GM12878 (cell line): ENCODE results near the gene GSTA4. TPM values are rescaled to one million over a fixed set of nuclear protein-coding genes. Genes with fewer than 3 reads are reported as not detected.

Source experiments
- ATAC-seq: fragments of 200-7000 bp; cut with Tn5 transposase; 3 replicates; pipeline ENCODE4 v1.9.1; 2020; ENCODE audit warnings: mild to moderate bottlenecking, moderate library complexity
- BruUV-seq: library from RNA; stranded (reverse); fragments of 400-500 nt; replicated peaks from 2 replicates; lab custom pipeline; 2021; lab: Mats Ljungman, UMichigan
- CTCF ChIA-PET: fragments of 300-600 bp; sonication (Branson Sonifier 250); formaldehyde crosslinking; extraction: SDS; loops from one replicate; lab custom pipeline; 2021; ENCODE audit warnings: inconsistent platforms; lab: Yijun Ruan, JAX
- POLR2A ChIA-PET: fragments of 350-600 bp; formaldehyde crosslinking; extraction: SDS; loops from one replicate; lab custom pipeline; 2021; ENCODE audit warnings: inconsistent platforms; lab: Charles Lee
- RAD21 ChIA-PET: fragments of 300-600 bp; sonication (Branson Sonifier 250); formaldehyde crosslinking; loops from one replicate; lab custom pipeline; 2023; ENCODE audit warnings: antibody characterized with exemption; ENCODE audit not compliant: unreplicated experiment; lab: Charles Lee
- SMC1A ChIA-PET: fragments of 300-600 bp; sonication (Branson Sonifier 250); formaldehyde crosslinking; loops from one replicate; lab custom pipeline; 2023; ENCODE audit not compliant: unreplicated experiment, uncharacterized antibody; lab: Charles Lee
- DNase-seq: peaks from one replicate; pipeline ENCODE4 v3.0.0-alpha.2; 2011; ENCODE audit warnings: low read depth, low spot score
- FAIRE-seq: peaks from 3 replicates; lab custom pipeline; 2011; peaks lifted over from hg19 to GRCh38; lab: Jason Lieb, UNC
- H2AFZ ChIP-seq: 2 replicates; pipeline ENCODE4 v1.6.0; 2011; ENCODE audit warnings: low read depth, low read length, control low read depth; ENCODE audit not compliant: control insufficient read depth
- H3K27ac ChIP-seq: 2 replicates; pipeline ENCODE4 v1.5.1; 2011; ENCODE audit warnings: control low read depth; ENCODE audit not compliant: control insufficient read depth, insufficient read depth
- H3K27me3 ChIP-seq, 2 experiments: replicated peaks in 1 of 2; 2 replicates each; pipeline versions ENCODE4 v1.6.0 to v1.6.1; 2011; ENCODE audit warnings: low read length in 1 of 2; ENCODE audit not compliant: control insufficient read depth in 2 of 2, insufficient read depth in 2 of 2
- H3K36me3 ChIP-seq, 2 experiments: 2 replicates each; pipeline ENCODE4 v1.5.1; 2011; ENCODE audit warnings: low read length in 1 of 2; ENCODE audit not compliant: control insufficient read depth in 2 of 2, insufficient read depth in 2 of 2
- H3K4me1 ChIP-seq: 2 replicates; pipeline ENCODE4 v1.6.1; 2011; ENCODE audit warnings: mild to moderate bottlenecking, low read length, moderate library complexity, mixed read lengths; ENCODE audit not compliant: control insufficient read depth, insufficient read depth
- H3K4me2 ChIP-seq: 2 replicates; pipeline ENCODE4 v1.6.0; 2011; ENCODE audit warnings: control low read depth; ENCODE audit not compliant: control insufficient read depth, insufficient read depth
- H3K4me3 ChIP-seq: fragments of 200-600 bp; sonication (generic); 2 replicates; pipeline ENCODE4 v1.5.1; 2016
- H3K79me2 ChIP-seq: 2 replicates; pipeline ENCODE4 v1.6.0; 2011; ENCODE audit warnings: low read length; ENCODE audit not compliant: control insufficient read depth, insufficient read depth
- H3K9ac ChIP-seq: 2 replicates; pipeline ENCODE4 v1.8.0; 2011; ENCODE audit warnings: low read length, control low read depth, mixed read lengths; ENCODE audit not compliant: control insufficient read depth, insufficient read depth
- H3K9me3 ChIP-seq: replicated peaks from 3 replicates; pipeline ENCODE4 v1.5.1; 2011; ENCODE audit warnings: mild to moderate bottlenecking, low read length; ENCODE audit not compliant: control insufficient read depth, insufficient read depth
- H4K20me1 ChIP-seq: 2 replicates; pipeline ENCODE4 v1.6.0; 2011; ENCODE audit not compliant: control insufficient read depth, insufficient read depth
- BMI1 ChIP-seq: fragments of 450-650 bp; IDR thresholded peaks from 2 replicates; pipeline ENCODE4 v1.6.1; 2016; ENCODE audit warnings: mild to moderate bottlenecking, moderate library complexity, borderline replicate concordance
- CHD4 ChIP-seq: fragments of 200-600 bp; sonication (generic); IDR thresholded peaks from 2 replicates; pipeline ENCODE4 v1.6.1; 2016; ENCODE audit warnings: mild to moderate bottlenecking
- CREB1 ChIP-seq: IDR thresholded peaks from 2 replicates; pipeline ENCODE4 v1.6.1; 2012; ENCODE audit warnings: low read depth, mild to moderate bottlenecking, inconsistent platforms
- EGR1 ChIP-seq, 2 experiments: IDR thresholded peaks; 1 replicate in 1 of 2; 2 replicates in 1 of 2; pipeline ENCODE4 v1.6.1; 2011 to 2012; ENCODE audit warnings: low read depth in 2 of 2, low read length in 2 of 2, borderline replicate concordance in 1 of 2, mild to moderate bottlenecking in 1 of 2, moderate library complexity in 1 of 2
- EZH2 ChIP-seq: IDR thresholded peaks from 2 replicates; pipeline ENCODE4 v1.6.1; 2012; ENCODE audit warnings: low read depth, mild to moderate bottlenecking, control low read depth, inconsistent platforms, low read length, borderline replicate concordance; ENCODE audit not compliant: control insufficient read depth
- KDM1A ChIP-seq: fragments of 200-600 bp; sonication (generic); IDR thresholded peaks from 2 replicates; pipeline ENCODE4 v1.6.1; 2016; ENCODE audit warnings: borderline replicate concordance
- MTA2 ChIP-seq: fragments of 450-650 bp; IDR thresholded peaks from 2 replicates; pipeline ENCODE4 v1.6.1; 2016; ENCODE audit warnings: low read depth, mild to moderate bottlenecking, moderate library complexity
- MTA3 ChIP-seq: IDR thresholded peaks from 2 replicates; pipeline ENCODE4 v1.6.1; 2012; ENCODE audit warnings: low read length, inconsistent platforms, borderline replicate concordance
- NFYB ChIP-seq: IDR thresholded peaks from 2 replicates; pipeline ENCODE4 v1.6.1; 2011; ENCODE audit warnings: low read depth, mild to moderate bottlenecking, low read length, improper control_type of control experiment, moderate library complexity; ENCODE audit not compliant: insufficient read depth
- SMAD1 ChIP-seq: fragments of 450-650 bp; IDR thresholded peaks from 2 replicates; pipeline ENCODE4 v1.6.1; 2018; ENCODE audit warnings: mild to moderate bottlenecking, low read depth; ENCODE audit not compliant: partially characterized antibody
- STAT3 ChIP-seq: IDR thresholded peaks from 2 replicates; pipeline ENCODE4 v1.6.1; 2011; ENCODE audit warnings: low read depth, low read length, improper control_type of control experiment
- TCF3 ChIP-seq: IDR thresholded peaks from 2 replicates; pipeline ENCODE4 v1.6.1; 2012; ENCODE audit warnings: low read depth, mild to moderate bottlenecking, low read length, borderline replicate concordance; ENCODE audit not compliant: insufficient read depth
- TCF7 ChIP-seq: IDR thresholded peaks from 2 replicates; pipeline ENCODE4 v1.6.1; 2014; ENCODE audit warnings: antibody characterized with exemption, borderline replicate concordance
- WGBS: methylation state at CpG from one replicate; pipeline ENCODE4 v1.1.6; 2016; ENCODE audit warnings: low lambda C conversion rate; ENCODE audit not compliant: insufficient replicate concordance, insufficient coverage; ENCODE audit errors: missing lambda C conversion rate; 5-methylcytosine and 5-hydroxymethylcytosine counted together
- in situ Hi-C: fragments of 300-500 bp; cut with MboI; formaldehyde crosslinking; loops from 9 replicates; pipeline ENCODE4 v1.14.3; 2018; ENCODE audit warnings: mixed read lengths
- intact Hi-C: fragments of 100-400 bp; cut with micrococcal nuclease; formaldehyde crosslinking; loops from one replicate; pipeline ENCODE4 v1.14.2; 2022; ENCODE audit not compliant: unreplicated experiment
- polyA plus RNA-seq, 11 experiments: library from polyadenylated mRNA; depleted of rRNA in 4 of 11; unstranded in 6 of 11; stranded (reverse) in 5 of 11; fragments of >200 nt; fragmentation: Nextera tagmentation in 4 of 11; fragmentation: Illumina TruSeq in 1 of 11; extraction: Ambion mirVana in 4 of 11; extraction: Trizol in 1 of 11; gene quantifications; 1 replicate in 1 of 11; 2 replicates in 10 of 11; pipeline versions ENCODE4 v1.2.1 to v1.2.3, GENCODE V29; 2011 to 2016; ENCODE audit warnings: inconsistent platforms in 2 of 11, missing spikeins in 2 of 11, low read depth in 1 of 11
- total RNA-seq, 4 experiments: library from RNA; depleted of rRNA in 3 of 4; stranded (reverse); fragments of >200 nt in 3 of 4; fragmentation: Illumina TruSeq in 1 of 4; extraction: Trizol in 1 of 4; gene quantifications; 2 replicates each; pipeline versions ENCODE4 v1.2.1 to v1.2.3, GENCODE V29; 2013 to 2021
- TF ChIP-seq, protein P1 (sequence below): fragments of 450-650 bp; IDR thresholded peaks from 2 replicates; pipeline ENCODE4 v1.6.1; 2017; ENCODE audit warnings: mild to moderate bottlenecking, moderate library complexity
- TF ChIP-seq, protein P2 (sequence below): IDR thresholded peaks from 2 replicates; pipeline ENCODE4 v1.6.1; 2012; ENCODE audit warnings: mild to moderate bottlenecking, low read depth, low read length

Gene GSTA4
- total and polyA plus RNA-seq, 10 of the 15 experiments (the other 5 are each of a cell fraction or from before 2014, with no cell fraction given): 1.9 to 9.7 (median 4.4) TPM

DNA sequence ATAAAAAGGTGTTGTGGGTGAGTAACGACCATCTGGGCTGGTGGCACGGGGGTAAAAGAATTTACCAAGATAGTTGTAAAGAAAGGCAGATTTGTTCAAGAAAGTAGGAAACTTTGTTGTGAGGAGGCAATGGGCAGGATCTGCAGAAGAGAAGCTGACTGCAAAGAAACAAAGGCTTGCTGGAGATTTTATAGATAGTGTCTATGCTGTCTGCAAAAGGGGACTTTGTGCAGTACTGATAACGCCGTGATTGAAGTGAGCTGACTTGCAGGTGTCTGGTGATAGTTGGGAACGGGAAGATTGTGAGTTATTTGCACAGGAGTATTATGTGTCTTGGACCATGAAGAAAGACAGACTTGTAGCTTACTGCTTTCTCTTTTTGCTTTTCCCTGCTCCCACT is 48.8 kb downstream of the GSTA4 start:
- RAD21 ChIA-PET: no interaction called here
- TF ChIP-seq CHD4 (no peak), SMAD1 (no peak), TCF3 (no peak), NFYB (no peak), STAT3 (no peak), KDM1A (no peak), BMI1 (no peak), EGR1 (IDR thresholded peaks at IDR 0.05; ENCODE audit: borderline replicate concordance in 1 of 2, low read depth in 2 of 2, low read length in 2 of 2) (no peak), EZH2 (no peak), MTA2 (no peak), MTA3 (no peak), CREB1 (no peak), TCF7 (no peak)
- TF ChIP-seq, protein P1, sequence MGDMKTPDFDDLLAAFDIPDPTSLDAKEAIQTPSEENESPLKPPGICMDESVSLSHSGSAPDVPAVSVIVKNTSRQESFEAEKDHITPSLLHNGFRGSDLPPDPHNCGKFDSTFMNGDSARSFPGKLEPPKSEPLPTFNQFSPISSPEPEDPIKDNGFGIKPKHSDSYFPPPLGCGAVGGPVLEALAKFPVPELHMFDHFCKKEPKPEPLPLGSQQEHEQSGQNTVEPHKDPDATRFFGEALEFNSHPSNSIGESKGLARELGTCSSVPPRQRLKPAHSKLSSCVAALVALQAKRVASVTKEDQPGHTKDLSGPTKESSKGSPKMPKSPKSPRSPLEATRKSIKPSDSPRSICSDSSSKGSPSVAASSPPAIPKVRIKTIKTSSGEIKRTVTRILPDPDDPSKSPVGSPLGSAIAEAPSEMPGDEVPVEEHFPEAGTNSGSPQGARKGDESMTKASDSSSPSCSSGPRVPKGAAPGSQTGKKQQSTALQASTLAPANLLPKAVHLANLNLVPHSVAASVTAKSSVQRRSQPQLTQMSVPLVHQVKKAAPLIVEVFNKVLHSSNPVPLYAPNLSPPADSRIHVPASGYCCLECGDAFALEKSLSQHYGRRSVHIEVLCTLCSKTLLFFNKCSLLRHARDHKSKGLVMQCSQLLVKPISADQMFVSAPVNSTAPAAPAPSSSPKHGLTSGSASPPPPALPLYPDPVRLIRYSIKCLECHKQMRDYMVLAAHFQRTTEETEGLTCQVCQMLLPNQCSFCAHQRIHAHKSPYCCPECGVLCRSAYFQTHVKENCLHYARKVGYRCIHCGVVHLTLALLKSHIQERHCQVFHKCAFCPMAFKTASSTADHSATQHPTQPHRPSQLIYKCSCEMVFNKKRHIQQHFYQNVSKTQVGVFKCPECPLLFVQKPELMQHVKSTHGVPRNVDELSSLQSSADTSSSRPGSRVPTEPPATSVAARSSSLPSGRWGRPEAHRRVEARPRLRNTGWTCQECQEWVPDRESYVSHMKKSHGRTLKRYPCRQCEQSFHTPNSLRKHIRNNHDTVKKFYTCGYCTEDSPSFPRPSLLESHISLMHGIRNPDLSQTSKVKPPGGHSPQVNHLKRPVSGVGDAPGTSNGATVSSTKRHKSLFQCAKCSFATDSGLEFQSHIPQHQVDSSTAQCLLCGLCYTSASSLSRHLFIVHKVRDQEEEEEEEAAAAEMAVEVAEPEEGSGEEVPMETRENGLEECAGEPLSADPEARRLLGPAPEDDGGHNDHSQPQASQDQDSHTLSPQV: no peak
- TF ChIP-seq, protein P2, sequence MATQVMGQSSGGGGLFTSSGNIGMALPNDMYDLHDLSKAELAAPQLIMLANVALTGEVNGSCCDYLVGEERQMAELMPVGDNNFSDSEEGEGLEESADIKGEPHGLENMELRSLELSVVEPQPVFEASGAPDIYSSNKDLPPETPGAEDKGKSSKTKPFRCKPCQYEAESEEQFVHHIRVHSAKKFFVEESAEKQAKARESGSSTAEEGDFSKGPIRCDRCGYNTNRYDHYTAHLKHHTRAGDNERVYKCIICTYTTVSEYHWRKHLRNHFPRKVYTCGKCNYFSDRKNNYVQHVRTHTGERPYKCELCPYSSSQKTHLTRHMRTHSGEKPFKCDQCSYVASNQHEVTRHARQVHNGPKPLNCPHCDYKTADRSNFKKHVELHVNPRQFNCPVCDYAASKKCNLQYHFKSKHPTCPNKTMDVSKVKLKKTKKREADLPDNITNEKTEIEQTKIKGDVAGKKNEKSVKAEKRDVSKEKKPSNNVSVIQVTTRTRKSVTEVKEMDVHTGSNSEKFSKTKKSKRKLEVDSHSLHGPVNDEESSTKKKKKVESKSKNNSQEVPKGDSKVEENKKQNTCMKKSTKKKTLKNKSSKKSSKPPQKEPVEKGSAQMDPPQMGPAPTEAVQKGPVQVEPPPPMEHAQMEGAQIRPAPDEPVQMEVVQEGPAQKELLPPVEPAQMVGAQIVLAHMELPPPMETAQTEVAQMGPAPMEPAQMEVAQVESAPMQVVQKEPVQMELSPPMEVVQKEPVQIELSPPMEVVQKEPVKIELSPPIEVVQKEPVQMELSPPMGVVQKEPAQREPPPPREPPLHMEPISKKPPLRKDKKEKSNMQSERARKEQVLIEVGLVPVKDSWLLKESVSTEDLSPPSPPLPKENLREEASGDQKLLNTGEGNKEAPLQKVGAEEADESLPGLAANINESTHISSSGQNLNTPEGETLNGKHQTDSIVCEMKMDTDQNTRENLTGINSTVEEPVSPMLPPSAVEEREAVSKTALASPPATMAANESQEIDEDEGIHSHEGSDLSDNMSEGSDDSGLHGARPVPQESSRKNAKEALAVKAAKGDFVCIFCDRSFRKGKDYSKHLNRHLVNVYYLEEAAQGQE: no peak
- CTCF ChIA-PET: no interaction called here
- WGBS: 3% methylated on average over 5 of the region's 5 CpGs
- POLR2A ChIA-PET: no interaction called here
- Histone ChIP-seq H3K27ac (no peak overlapping the region), H3K27me3 (no peaks in the 10 kb centered on the region), H4K20me1 (no peaks in the 10 kb centered on the region), H3K9me3 (no peaks in the 10 kb centered on the region), H2AFZ (no peak overlapping the region), H3K4me1 (no peaks in the 10 kb centered on the region), H3K4me3 (no peak overlapping the region), H3K36me3 (no peaks in the 10 kb centered on the region), H3K4me2 (no peak overlapping the region), H3K79me2 (no peaks in the 10 kb centered on the region), H3K9ac (no peak overlapping the region)
- in situ Hi-C loops: no loop called here
- ATAC-seq (no peak), FAIRE-seq (no peak), DNase-seq (no peak)
- no TSS peak for BruUV-seq
- SMC1A ChIA-PET: no interaction called here
- intact Hi-C loops: no loop called here
